IMR-90 (cell line): Measurements from ENCODE around the gene PITPNC1. TPM values are rescaled to one million over a fixed set of nuclear protein-coding genes. Genes with fewer than 3 reads are reported as not detected.

Experiments
- ATAC-seq: fragments of 200-7000 bp; cut with Tn5 transposase; 2 replicates; pipeline ENCODE4 v1.9.1; 2020; ENCODE audit warnings: low read depth, mild to moderate bottlenecking, moderate library complexity
- BruUV-seq: library from RNA; stranded (reverse); fragments of 400-500 nt; replicated peaks from 2 replicates; lab custom pipeline; 2021; lab: Mats Ljungman, UMichigan
- CTCF ChIA-PET: fragments of 300-600 bp; formaldehyde crosslinking; extraction: SDS; loops from one replicate; lab custom pipeline; 2021; ENCODE audit warnings: antibody characterized with exemption; lab: Yijun Ruan, JAX
- POLR2A ChIA-PET: fragments of 300-600 bp; sonication (Branson Sonifier 250); formaldehyde crosslinking; loops from one replicate; lab custom pipeline; 2022; ENCODE audit warnings: antibody characterized with exemption; ENCODE audit not compliant: unreplicated experiment; lab: Charles Lee
- DNase-seq: peaks from one replicate; pipeline ENCODE4 v3.0.0; 2013
- H2AFZ ChIP-seq: replicated peaks from 2 replicates; pipeline ENCODE3; 2013; ENCODE audit warnings: low read length, mild to moderate bottlenecking; ENCODE audit not compliant: poor library complexity
- H2AK5ac ChIP-seq: 2 replicates; pipeline ENCODE4 v1.6.1; 2013; ENCODE audit warnings: low read depth, low read length, inconsistent platforms
- H2AK9ac ChIP-seq: replicated peaks from 2 replicates; pipeline ENCODE3; 2013; ENCODE audit warnings: mild to moderate bottlenecking, low read depth, low read length, moderate library complexity; ENCODE audit not compliant: poor library complexity
- H2BK120ac ChIP-seq: 2 replicates; pipeline ENCODE4 v1.6.1; 2013; ENCODE audit warnings: low read depth, low read length, inconsistent platforms
- H2BK15ac ChIP-seq: 3 replicates; pipeline ENCODE4 v1.6.1; 2013; ENCODE audit warnings: low read depth, low read length, inconsistent platforms
- H2BK20ac ChIP-seq: 2 replicates; pipeline ENCODE4 v1.6.1; 2013; ENCODE audit warnings: low read depth, mild to moderate bottlenecking, inconsistent platforms, low read length, moderate library complexity
- H2BK5ac ChIP-seq: 2 replicates; pipeline ENCODE4 v1.6.1; 2013; ENCODE audit warnings: mild to moderate bottlenecking, low read depth, low read length, inconsistent platforms; ENCODE audit not compliant: poor library complexity, severe bottlenecking
- H3K14ac ChIP-seq: replicated peaks from 2 replicates; pipeline ENCODE4 v1.6.1; 2013; ENCODE audit warnings: low read depth, low read length, inconsistent platforms
- H3K18ac ChIP-seq: 2 replicates; pipeline ENCODE4 v1.6.1; 2013; ENCODE audit warnings: low read depth, low read length, control low read depth
- H3K23ac ChIP-seq: 2 replicates; pipeline ENCODE4 v1.6.1; 2013; ENCODE audit warnings: low read depth, low read length, inconsistent platforms
- H3K27ac ChIP-seq: 2 replicates; pipeline ENCODE4 v1.5.1; 2013; ENCODE audit warnings: mild to moderate bottlenecking, control low read depth, low read length; ENCODE audit not compliant: insufficient read depth
- H3K27me3 ChIP-seq: 2 replicates; pipeline ENCODE4 v1.6.1; 2013; ENCODE audit warnings: low read length; ENCODE audit not compliant: control insufficient read depth, insufficient read depth
- H3K36me3 ChIP-seq: 2 replicates; pipeline ENCODE4 v1.6.1; 2013; ENCODE audit warnings: low read length, mixed read lengths; ENCODE audit not compliant: control insufficient read depth, insufficient read depth
- H3K4ac ChIP-seq: 2 replicates; pipeline ENCODE4 v1.6.1; 2013; ENCODE audit warnings: low read depth, low read length, inconsistent platforms
- H3K4me1 ChIP-seq: 2 replicates; pipeline ENCODE4 v1.6.1; 2013; ENCODE audit warnings: low read length, mixed read lengths; ENCODE audit not compliant: control insufficient read depth, insufficient read depth
- H3K4me2 ChIP-seq: 2 replicates; pipeline ENCODE4 v1.6.1; 2013; ENCODE audit warnings: low read depth, mild to moderate bottlenecking, control low read depth, low read length, moderate library complexity
- H3K4me3 ChIP-seq: 2 replicates; pipeline ENCODE4 v1.5.1; 2013; ENCODE audit warnings: low read depth, mild to moderate bottlenecking, control low read depth, low read length, moderate library complexity; ENCODE audit not compliant: insufficient read depth
- H3K56ac ChIP-seq: 2 replicates; pipeline ENCODE4 v1.6.1; 2013; ENCODE audit warnings: low read length, inconsistent platforms; ENCODE audit not compliant: insufficient read depth; ENCODE audit errors: extremely low read depth
- H3K79me1 ChIP-seq, 2 experiments: 2 replicates each; pipeline ENCODE4 v1.6.1; 2013; ENCODE audit warnings: low read length in 2 of 2, inconsistent platforms in 1 of 2, low read depth in 1 of 2
- H3K9ac ChIP-seq: 2 replicates; pipeline ENCODE4 v1.6.1; 2013; ENCODE audit warnings: low read depth, low read length, control low read depth
- H3K9me1 ChIP-seq: 2 replicates; pipeline ENCODE4 v1.6.1; 2013; ENCODE audit warnings: low read length, inconsistent platforms; ENCODE audit not compliant: insufficient read depth
- H3K9me3 ChIP-seq: 2 replicates; pipeline ENCODE4 v1.6.1; 2013; ENCODE audit warnings: low read length; ENCODE audit not compliant: control insufficient read depth, insufficient read depth
- H4K20me1 ChIP-seq: 2 replicates; pipeline ENCODE4 v1.6.1; 2013; ENCODE audit warnings: low read length, inconsistent platforms; ENCODE audit not compliant: insufficient read depth
- H4K5ac ChIP-seq: 2 replicates; pipeline ENCODE4 v1.6.1; 2013; ENCODE audit warnings: mild to moderate bottlenecking, low read depth, low read length, control low read depth
- H4K8ac ChIP-seq, 2 experiments: 2 replicates each; pipeline ENCODE4 v1.6.1; 2013; ENCODE audit warnings: low read depth in 2 of 2, low read length in 2 of 2, control low read depth in 1 of 2, inconsistent platforms in 1 of 2
- H4K91ac ChIP-seq: 2 replicates; pipeline ENCODE4 v1.6.1; 2013; ENCODE audit warnings: low read depth, low read length, inconsistent platforms; ENCODE audit not compliant: insufficient read depth
- BHLHE40 ChIP-seq: fragments of 150-350 bp; IDR thresholded peaks from 2 replicates; pipeline ENCODE4 v1.6.1; 2016; ENCODE audit warnings: mild to moderate bottlenecking, low read depth, low read length
- CEBPB ChIP-seq: IDR thresholded peaks from 2 replicates; pipeline ENCODE4 v1.6.1; 2012; ENCODE audit warnings: low read depth, low read length, improper control_type of control experiment
- CHD1 ChIP-seq: IDR thresholded peaks from 2 replicates; pipeline ENCODE4 v1.6.1; 2012; ENCODE audit warnings: low read depth, low read length, improper control_type of control experiment
- FOS ChIP-seq: fragments of 150-350 bp; IDR thresholded peaks from 2 replicates; pipeline ENCODE4 v1.6.1; 2016; ENCODE audit warnings: low read depth, low read length
- MXI1 ChIP-seq: IDR thresholded peaks from 2 replicates; pipeline ENCODE4 v1.6.1; 2012; ENCODE audit warnings: low read depth, mild to moderate bottlenecking, low read length, moderate library complexity, borderline replicate concordance
- NFE2L2 ChIP-seq: fragments of 150-350 bp; IDR thresholded peaks from 2 replicates; pipeline ENCODE4 v1.6.1; 2016; ENCODE audit warnings: low read depth, mild to moderate bottlenecking, low read length
- POLR2A ChIP-seq: IDR thresholded peaks from 2 replicates; pipeline ENCODE4 v1.6.1; 2012; ENCODE audit warnings: mild to moderate bottlenecking, low read depth, low read length
- RAD21 ChIP-seq: IDR thresholded peaks from 2 replicates; pipeline ENCODE4 v1.6.1; 2012; ENCODE audit warnings: low read length, improper control_type of control experiment
- RFX5 ChIP-seq: IDR thresholded peaks from 2 replicates; pipeline ENCODE4 v1.8.0; 2012; ENCODE audit warnings: low read depth, mild to moderate bottlenecking, low read length, moderate library complexity
- SMC3 ChIP-seq: fragments of 150-350 bp; IDR thresholded peaks from 2 replicates; pipeline ENCODE4 v1.6.1; 2016; ENCODE audit warnings: low read depth, mild to moderate bottlenecking, antibody characterized with exemption, low read length, moderate library complexity
- WGBS, 2 experiments: methylation state at CpG; one replicate each; pipeline versions ENCODE4 v1.1.5 to v1.1.7; 2013; ENCODE audit warnings: missing lambda C conversion rate in 2 of 2; ENCODE audit not compliant: insufficient read length in 1 of 2; ENCODE audit errors: extremely low coverage in 2 of 2; 5-methylcytosine and 5-hydroxymethylcytosine counted together
- dilution Hi-C: fragments of 300-500 bp; cut with HindIII; formaldehyde crosslinking; loops from one replicate; pipeline ENCODE4 v1.14.3; 2018; ENCODE audit warnings: low sequenced_read_pairs; ENCODE audit not compliant: unreplicated experiment
- in situ Hi-C: fragments of 300-500 bp; cut with MboI; formaldehyde crosslinking; loops from 3 replicates; pipeline ENCODE4 v1.14.3; 2019; ENCODE audit warnings: low sequenced_read_pairs, inconsistent platforms, mixed read lengths
- intact Hi-C: fragments of 100-400 bp; cut with micrococcal nuclease; formaldehyde crosslinking; loops from 2 replicates; pipeline ENCODE4 v1.10.0; 2022
- polyA plus RNA-seq, 3 experiments: library from polyadenylated mRNA; depleted of rRNA; stranded (reverse); fragments of >200 nt; gene quantifications; 2 replicates each; pipeline ENCODE4 v1.2.3, GENCODE V29; 2012; ENCODE audit warnings: low replicate concordance in 1 of 3
- total RNA-seq: library from RNA; depleted of rRNA; stranded (reverse); fragments of >200 nt; gene quantifications from 2 replicates; pipeline ENCODE4 v1.2.3, GENCODE V29; 2012
- TF ChIP-seq, protein P1 (sequence below): fragments of 150-350 bp; IDR thresholded peaks from 2 replicates; pipeline ENCODE4 v1.6.1; 2016; ENCODE audit warnings: low read depth, mild to moderate bottlenecking, low read length, moderate library complexity, borderline replicate concordance
- TF ChIP-seq, protein P2 (sequence below): fragments of 150-350 bp; IDR thresholded peaks from 2 replicates; pipeline ENCODE4 v1.6.1; 2017; ENCODE audit warnings: mild to moderate bottlenecking, antibody characterized with exemption, low read length, low read depth

PITPNC1 gene
- total and polyA plus RNA-seq, 2 of the 4 experiments (the other 2 are of a cell fraction), result 4.1 TPM

DNA sequence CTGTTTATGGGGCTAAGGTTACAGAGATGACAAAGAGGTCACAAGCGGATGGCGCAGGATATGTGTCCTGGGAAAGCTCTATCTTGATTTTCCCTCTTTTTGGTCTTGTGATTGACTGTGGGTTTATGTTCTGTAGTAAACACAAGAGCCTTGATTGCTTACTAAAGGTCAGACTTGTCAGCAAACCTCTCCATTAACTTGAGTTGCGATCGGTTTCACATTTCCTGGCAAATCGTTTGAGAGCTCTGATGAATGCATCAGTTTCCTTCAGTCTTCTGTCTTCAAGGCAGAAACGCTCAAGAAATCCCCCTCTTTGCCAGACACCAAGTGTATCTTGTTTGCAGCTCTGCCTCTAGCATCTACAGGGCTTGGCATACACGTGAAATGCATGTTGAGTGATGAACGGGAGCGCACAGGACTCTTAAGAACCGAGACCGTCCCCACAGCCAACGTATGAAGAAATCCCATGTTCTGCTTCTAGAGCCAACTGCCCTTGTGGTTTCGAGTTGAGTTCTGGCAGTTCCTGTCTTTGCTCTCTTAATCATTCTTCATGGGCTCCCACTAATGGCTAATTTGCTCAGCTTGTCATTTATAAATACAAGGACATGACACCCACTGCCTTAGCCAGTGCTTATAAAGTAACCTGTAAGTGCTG, 143.3 kb downstream of the PITPNC1 start (continued):
- no peak for TF ChIP-seq CEBPB

- Histone ChIP-seq H3K36me3 (no peaks in the 10 kb centered on the region), H4K8ac (no peak overlapping the region), H4K20me1 (peaks cover 8% of the 10 kb centered on the region; the same call in 1 of the 2 replicates), H3K79me1 (peaks cover 22 to 24% of the 10 kb centered on the region in 2 experiments), H2AFZ (no peak overlapping the region), H2BK20ac (no peak overlapping the region), H3K9me1 (peaks cover 8% of the 10 kb centered on the region), H4K91ac (no peak overlapping the region), H2AK5ac (no peak overlapping the region), H3K14ac (no peak overlapping the region), H3K23ac (no peak overlapping the region), H3K27ac (no peak overlapping the region), H3K4me2 (peak overlapping the region; percentile 16; the same call in 1 of the 2 replicates), H2AK9ac (no peak overlapping the region), H3K27me3 (no peaks in the 10 kb centered on the region), H3K9me3 (no peaks in the 10 kb centered on the region), H3K56ac (no peak overlapping the region), H3K4ac (no peak overlapping the region), H2BK5ac (no peak overlapping the region), H3K4me3 (no peak overlapping the region), H2BK15ac (no peak overlapping the region), H3K9ac (no peak overlapping the region), H3K4me1 (peaks cover 9% of the 10 kb centered on the region; the same call in 1 of the 2 replicates), H2BK120ac (no peak overlapping the region), H3K18ac (no peak overlapping the region), H4K5ac (no peak overlapping the region)
- ATAC-seq (peak; percentile 24; the same call in 1 of the 2 replicates), DNase-seq (peak; percentile 24)
- ChIA-PET POLR2A (no interaction called here), CTCF (interaction anchor here (0.6 kb wide), 1 partner anchor 60 kb away, joined by 5 read pairs; no protein-coding TSS in a partner anchor)
- 80% methylated on average over 1 of the region's 10 CpGs; no CpG with 5 or more reads in 1 of the 2 experiments for WGBS, 2 experiments
- in situ Hi-C loops, result no loop called here
- intact Hi-C loops, result no loop called here
- BruUV-seq, result no TSS peak
- dilution Hi-C loops, result no loop called here
- TF ChIP-seq RAD21, result no peak
- no peak for TF ChIP-seq RFX5
- TF ChIP-seq, protein P1, sequence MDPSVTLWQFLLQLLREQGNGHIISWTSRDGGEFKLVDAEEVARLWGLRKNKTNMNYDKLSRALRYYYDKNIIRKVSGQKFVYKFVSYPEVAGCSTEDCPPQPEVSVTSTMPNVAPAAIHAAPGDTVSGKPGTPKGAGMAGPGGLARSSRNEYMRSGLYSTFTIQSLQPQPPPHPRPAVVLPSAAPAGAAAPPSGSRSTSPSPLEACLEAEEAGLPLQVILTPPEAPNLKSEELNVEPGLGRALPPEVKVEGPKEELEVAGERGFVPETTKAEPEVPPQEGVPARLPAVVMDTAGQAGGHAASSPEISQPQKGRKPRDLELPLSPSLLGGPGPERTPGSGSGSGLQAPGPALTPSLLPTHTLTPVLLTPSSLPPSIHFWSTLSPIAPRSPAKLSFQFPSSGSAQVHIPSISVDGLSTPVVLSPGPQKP, result no peak
- no peak for TF ChIP-seq NFE2L2
- TF ChIP-seq FOS, result no peak
- no peak for TF ChIP-seq CHD1
- TF ChIP-seq POLR2A, result no peak
- no peak for TF ChIP-seq SMC3
- TF ChIP-seq MXI1, result no peak
- no peak for TF ChIP-seq BHLHE40
- TF ChIP-seq, protein P2, sequence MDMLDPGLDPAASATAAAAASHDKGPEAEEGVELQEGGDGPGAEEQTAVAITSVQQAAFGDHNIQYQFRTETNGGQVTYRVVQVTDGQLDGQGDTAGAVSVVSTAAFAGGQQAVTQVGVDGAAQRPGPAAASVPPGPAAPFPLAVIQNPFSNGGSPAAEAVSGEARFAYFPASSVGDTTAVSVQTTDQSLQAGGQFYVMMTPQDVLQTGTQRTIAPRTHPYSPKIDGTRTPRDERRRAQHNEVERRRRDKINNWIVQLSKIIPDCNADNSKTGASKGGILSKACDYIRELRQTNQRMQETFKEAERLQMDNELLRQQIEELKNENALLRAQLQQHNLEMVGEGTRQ, result no peak
Observed at GRCh38 chr17:67520916-67521774, 144.1 kb downstream of the PITPNC1 start.
